Suprapubic skin (tissue), 4 donors: ENCODE measurements around the gene SCN1B. TPM values are rescaled to one million over a fixed set of nuclear protein-coding genes. Genes with fewer than 3 reads are reported as not detected.
A peak's percentile ranks its signal among the peaks of the same experiment; 100 is the strongest.
"Not testable (repeated sequence)": the region's sequence is repeated elsewhere in the genome, so short reads cannot be mapped to it uniquely, and the experiment has no call there.

Experiments
- DNase-seq, 2 donors: peaks; one replicate each; pipeline ENCODE4 v3.0.0-alpha.2; 2019; ENCODE audit warnings: low spot score in 2 of 2
- H3K27ac ChIP-seq: fragments of 200-600 bp; sonication (generic); one replicate; pipeline ENCODE4 v1.5.1; 2019
- H3K27me3 ChIP-seq: fragments of 200-600 bp; sonication (generic); one replicate; pipeline ENCODE4 v1.5.1; 2019
- H3K36me3 ChIP-seq: fragments of 200-600 bp; sonication (generic); one replicate; pipeline ENCODE4 v1.5.1; 2019
- H3K4me1 ChIP-seq: fragments of 200-600 bp; sonication (generic); one replicate; pipeline ENCODE4 v1.5.1; 2019
- H3K4me3 ChIP-seq: fragments of 200-600 bp; sonication (generic); one replicate; pipeline ENCODE4 v1.5.1; 2019; ENCODE audit warnings: mild to moderate bottlenecking
- H3K9me3 ChIP-seq: fragments of 200-600 bp; sonication (generic); one replicate; pipeline ENCODE4 v1.5.1; 2019
- CTCF ChIP-seq, 2 donors: fragments of 200-600 bp in 1 of 2; fragments of 450-650 bp in 1 of 2; sonication (generic) in 1 of 2; IDR thresholded peaks; one replicate each; pipeline ENCODE4 v1.5.1; 2016 to 2019; ENCODE audit warnings: antibody characterized with exemption in 2 of 2, mild to moderate bottlenecking in 1 of 2, moderate library complexity in 1 of 2
- EP300 ChIP-seq: sonication (generic); formaldehyde crosslinking; IDR thresholded peaks from one replicate; pipeline ENCODE4 v1.6.1; 2017; ENCODE audit warnings: antibody characterized with exemption
- POLR2A ChIP-seq, 2 donors: fragments of 450-650 bp; IDR thresholded peaks; one replicate each; pipeline ENCODE4 v1.6.1; 2017; ENCODE audit warnings: antibody characterized with exemption in 2 of 2, mild to moderate bottlenecking in 2 of 2, moderate library complexity in 2 of 2
- POLR2AphosphoS5 ChIP-seq, 3 donors: sonication (generic); formaldehyde crosslinking; IDR thresholded peaks; one replicate each; pipeline ENCODE4 v1.6.1; 2017; ENCODE audit warnings: antibody characterized with exemption in 3 of 3
- WGBS: methylation state at CpG from one replicate; pipeline ENCODE4 v1.1.5; 2018; 5-methylcytosine and 5-hydroxymethylcytosine counted together
- total RNA-seq, 4 donors: library from RNA; depleted of rRNA; stranded (reverse); fragments of >200 nt; gene quantifications; one replicate each; pipeline ENCODE4 v1.1.0, GENCODE V29; 2016

The SCN1B gene
- total RNA-seq, 4 donors from 2014 or later, result 1.4 to 4.3 (median 2.9) TPM

- TF ChIP-seq EP300 (no peak), CTCF (IDR thresholded peaks at IDR 0.05) (no peak), POLR2AphosphoS5 (IDR thresholded peaks at IDR 0.05) (no peak), POLR2A (IDR thresholded peaks at IDR 0.05) (no peak)
- Histone ChIP-seq H3K4me1 (peaks cover 19% of the 10 kb centered on the region), H3K9me3 (no peaks in the 10 kb centered on the region), H3K27ac (no peak overlapping the region), H3K27me3 (no peaks in the 10 kb centered on the region), H3K4me3 (no peak overlapping the region), H3K36me3 (peaks cover 48% of the 10 kb centered on the region)
- no peak for DNase-seq
- WGBS, result 85% methylated on average over 6 of the region's 7 CpGs
These were observed 2.2 kb upstream of the SCN1B start for GRCh38 chr19:35027851-35028599.

- not testable (repeated sequence) for DNase-seq, H3K27me3 ChIP-seq, H3K27ac ChIP-seq, H3K9me3 ChIP-seq, H3K4me3 ChIP-seq
- 82% methylated on average over 3 of the region's 3 CpGs for WGBS
- H3K36me3 ChIP-seq, result peaks cover 45% of the 10 kb centered on the region
- H3K4me1 ChIP-seq, result peaks cover 19% of the 10 kb centered on the region
These were observed 1.7 kb upstream of the SCN1B start for GRCh38 chr19:35028600-35028885.

GRCh38 chr19:35029275-35029736 lies 964 bp upstream of the SCN1B start:
- Histone ChIP-seq H3K36me3 (peaks cover 41% of the 10 kb centered on the region), H3K4me1 (peaks cover 19% of the 10 kb centered on the region)
- H3K9me3 ChIP-seq, H3K27me3 ChIP-seq, DNase-seq, H3K4me3 ChIP-seq, H3K27ac ChIP-seq: not testable (repeated sequence)
- WGBS, result 79% methylated on average over 11 of the region's 11 CpGs

- H3K4me1 ChIP-seq, result peaks cover 19% of the 10 kb centered on the region
- WGBS, result 18% methylated on average over 9 of the region's 11 CpGs
- H3K36me3 ChIP-seq, result peaks cover 36% of the 10 kb centered on the region
- TF ChIP-seq POLR2AphosphoS5 (IDR thresholded peaks at IDR 0.05), result no peak
- TF ChIP-seq POLR2A (IDR thresholded peaks at IDR 0.05), result no peak
- TF ChIP-seq EP300, result no peak
- TF ChIP-seq CTCF (IDR thresholded peaks at IDR 0.05), result no peak
- H3K27me3 ChIP-seq, result no peaks in the 10 kb centered on the region
- peak overlapping the region; percentile 70 for H3K4me3 ChIP-seq
- H3K9me3 ChIP-seq, result no peaks in the 10 kb centered on the region
- no peak for DNase-seq
- no peak overlapping the region for H3K27ac ChIP-seq
These were observed 473 bp upstream of the SCN1B start for GRCh38 chr19:35029737-35030256.

- Histone ChIP-seq H3K9me3 (no peaks in the 10 kb centered on the region), H3K4me3 (peak overlapping the region; percentile 70), H3K27ac (peak overlapping the region; percentile 24), H3K36me3 (peaks cover 21% of the 10 kb centered on the region), H3K27me3 (no peaks in the 10 kb centered on the region), H3K4me1 (peaks cover 19% of the 10 kb centered on the region)
- 7% methylated on average over 31 of the region's 31 CpGs for WGBS
- TF ChIP-seq CTCF (IDR thresholded peaks at IDR 0.05), result no peak
- no peak for DNase-seq
These were observed 1.0 kb downstream of the SCN1B start for GRCh38 chr19:35031072-35031881.

- H3K27me3 ChIP-seq, result no peaks in the 10 kb centered on the region
- no peak for TF ChIP-seq CTCF (IDR thresholded peaks at IDR 0.05)
- TF ChIP-seq EP300, result no peak
- TF ChIP-seq POLR2AphosphoS5 (IDR thresholded peaks at IDR 0.05), result no peak
- TF ChIP-seq POLR2A (IDR thresholded peaks at IDR 0.05), result no peak
- H3K9me3 ChIP-seq, result no peaks in the 10 kb centered on the region
- H3K4me3 ChIP-seq, result no peak overlapping the region
- peaks cover 10% of the 10 kb centered on the region for H3K36me3 ChIP-seq
- peaks cover 19% of the 10 kb centered on the region for H3K4me1 ChIP-seq
- H3K27ac ChIP-seq, result no peak overlapping the region
- no peak for DNase-seq
- 97% methylated on average over 14 of the region's 17 CpGs for WGBS
These were observed 2.1 kb downstream of the SCN1B start for GRCh38 chr19:35032356-35032865.
